OCI-LY7 (cell line): ENCODE measurements around the gene GSDME. TPM values are rescaled to one million over a fixed set of nuclear protein-coding genes. Genes with fewer than 3 reads are reported as not detected.

Experiments
- BruUV-seq: library from RNA; stranded (reverse); fragments of 400-500 nt; replicated peaks from 2 replicates; lab custom pipeline; 2021; lab: Mats Ljungman, UMichigan
- CTCF ChIA-PET: fragments of 300-600 bp; sonication (Branson Sonifier 250); formaldehyde crosslinking; loops from one replicate; lab custom pipeline; 2022; ENCODE audit warnings: antibody characterized with exemption; ENCODE audit not compliant: unreplicated experiment; lab: Charles Lee
- POLR2A ChIA-PET: fragments of 300-600 bp; sonication (Branson Sonifier 250); formaldehyde crosslinking; loops from one replicate; lab custom pipeline; 2022; ENCODE audit warnings: antibody characterized with exemption; lab: Charles Lee
- DNase-seq: peaks from one replicate; pipeline ENCODE4 v3.0.0-alpha.2; 2015; ENCODE audit warnings: low spot score
- H2AFZ ChIP-seq: fragments of 200-600 bp; sonication (generic), shearing (Covaris generic); 2 replicates; pipeline ENCODE4 v1.6.1; 2014; ENCODE audit warnings: mild to moderate bottlenecking, antibody characterized with exemption, low read length, moderate library complexity
- H3K27ac ChIP-seq: fragments of 200-600 bp; sonication (generic); 2 replicates; pipeline ENCODE4 v1.5.1; 2014; ENCODE audit warnings: mixed run types, low read depth, mild to moderate bottlenecking, moderate library complexity, low read length, inconsistent platforms; ENCODE audit not compliant: poor library complexity, severe bottlenecking
- H3K36me3 ChIP-seq: fragments of 200-600 bp; sonication (generic); 2 replicates; pipeline ENCODE4 v1.6.1; 2014; ENCODE audit warnings: mild to moderate bottlenecking, antibody characterized with exemption, low read length, moderate library complexity, mixed read lengths; ENCODE audit not compliant: insufficient read depth
- H3K4me1 ChIP-seq: fragments of 200-600 bp; sonication (generic); 2 replicates; pipeline ENCODE4 v1.5.1; 2014; ENCODE audit warnings: mild to moderate bottlenecking, low read length; ENCODE audit not compliant: insufficient read depth, poor library complexity, severe bottlenecking
- H3K4me2 ChIP-seq: fragments of 200-600 bp; sonication (generic); 2 replicates; pipeline ENCODE4 v1.6.1; 2014; ENCODE audit warnings: mild to moderate bottlenecking, low read length
- H3K4me3 ChIP-seq: fragments of 200-600 bp; sonication (generic); 2 replicates; pipeline ENCODE4 v1.5.1; 2014; ENCODE audit warnings: mild to moderate bottlenecking, low read depth, low read length; ENCODE audit not compliant: poor library complexity, severe bottlenecking
- H3K79me2 ChIP-seq: fragments of 200-600 bp; sonication (generic); 2 replicates; pipeline ENCODE4 v1.6.1; 2016; ENCODE audit warnings: low read depth, mild to moderate bottlenecking, low read length, moderate library complexity, mixed read lengths; ENCODE audit not compliant: insufficient read depth
- H3K9me2 ChIP-seq: fragments of 200-600 bp; sonication (generic); 2 replicates; pipeline ENCODE4 v1.6.1; 2016; ENCODE audit warnings: mild to moderate bottlenecking, low read length, mixed read lengths; ENCODE audit not compliant: insufficient read depth
- H3K9me3 ChIP-seq: fragments of 200-600 bp; sonication (generic); 2 replicates; pipeline ENCODE4 v1.6.1; 2014; ENCODE audit warnings: mild to moderate bottlenecking, mixed run types, low read length, mixed read lengths
- H4K20me1 ChIP-seq: fragments of 200-600 bp; sonication (generic); 2 replicates; pipeline ENCODE4 v1.6.1; 2014; ENCODE audit warnings: mild to moderate bottlenecking, antibody characterized with exemption, low read length, moderate library complexity, mixed read lengths; ENCODE audit not compliant: insufficient read depth
- CTCF ChIP-seq: fragments of 200-600 bp; sonication (generic); conservative IDR thresholded peaks from 2 replicates; pipeline ENCODE4 v1.5.1; 2014; ENCODE audit warnings: mild to moderate bottlenecking, antibody characterized with exemption, low read length, moderate library complexity, mixed read lengths
- EZH2phosphoT487 ChIP-seq: fragments of 200-600 bp; sonication (generic); IDR thresholded peaks from 2 replicates; pipeline ENCODE4 v1.6.1; 2018; ENCODE audit warnings: low read depth, borderline replicate concordance, mild to moderate bottlenecking, mixed run types, antibody characterized with exemption, low read length, moderate library complexity, mixed read lengths
- intact Hi-C: fragments of 100-400 bp; cut with micrococcal nuclease; formaldehyde crosslinking; loops from one replicate; pipeline ENCODE4 v1.10.0; 2022; ENCODE audit not compliant: unreplicated experiment
- total RNA-seq, 2 experiments: library from RNA; depleted of rRNA in 1 of 2; stranded (reverse); fragments of >200 nt in 1 of 2; shearing (Covaris generic) in 1 of 2; gene quantifications; 2 replicates each; pipeline ENCODE4 v1.2.3, GENCODE V29; 2014 to 2022

Gene GSDME
- total RNA-seq, 2 experiments from 2014 or later: 33.0 to 41.7 TPM

GRCh38 chr7:24767878-24768569 lies 10.8 kb upstream of the GSDME start:
- Histone ChIP-seq H3K27ac (no peak overlapping the region), H3K79me2 (no peaks in the 10 kb centered on the region), H3K9me3 (no peaks in the 10 kb centered on the region), H4K20me1 (no peaks in the 10 kb centered on the region), H3K9me2 (no peaks in the 10 kb centered on the region), H3K36me3 (no peaks in the 10 kb centered on the region), H3K4me3 (no peak overlapping the region), H3K4me2 (no peak overlapping the region), H3K4me1 (no peaks in the 10 kb centered on the region), H2AFZ (no peak overlapping the region)
- no peak for DNase-seq
- ChIA-PET POLR2A (no interaction called here), CTCF (no interaction called here)
- TF ChIP-seq CTCF: peak; percentile 40
- TF ChIP-seq EZH2phosphoT487: no peak
- intact Hi-C loops: no loop called here
- no TSS peak for BruUV-seq

DNA sequence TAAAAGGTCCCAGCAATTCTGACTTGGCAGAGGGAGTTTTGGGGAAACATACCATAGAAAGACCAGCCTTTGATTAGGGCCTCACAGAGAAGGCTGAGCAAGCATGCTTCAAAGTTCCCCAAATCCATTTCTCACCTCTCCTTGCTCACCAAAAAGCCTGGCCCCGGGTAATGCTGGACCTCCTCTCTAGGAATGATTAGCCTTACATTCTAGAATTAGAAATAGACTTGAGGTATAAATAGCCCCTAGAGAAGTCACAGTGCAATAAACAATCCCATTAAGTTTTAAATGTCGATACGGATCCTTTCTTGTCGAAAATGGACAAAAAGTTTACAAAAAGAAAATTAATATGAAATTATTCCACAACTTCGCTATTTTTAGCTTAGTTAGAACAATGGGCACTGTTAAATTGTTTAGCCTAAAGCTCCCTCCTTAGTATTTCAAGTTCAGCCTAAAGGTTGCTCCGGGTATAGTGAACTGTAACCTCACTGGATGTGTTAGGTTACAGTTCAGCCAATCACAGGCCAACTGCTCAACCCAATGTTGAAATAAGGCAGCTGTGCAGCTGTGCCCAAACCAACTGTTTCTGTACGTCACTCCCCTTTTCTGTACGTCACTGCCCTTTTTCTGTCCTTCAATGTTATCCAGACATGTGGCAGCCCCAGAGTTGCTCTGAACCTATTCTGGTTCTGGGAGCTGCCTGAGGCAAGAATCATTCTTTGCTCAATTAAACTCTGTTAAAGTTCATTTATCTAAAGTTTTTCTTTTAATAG lies 7.9 kb upstream of the GSDME start:
- no peak for TF ChIP-seq EZH2phosphoT487
- no peak for TF ChIP-seq CTCF
- H3K36me3 ChIP-seq: no peaks in the 10 kb centered on the region
- ChIA-PET POLR2A (interaction anchor here (0.7 kb wide), 2 partner anchors 45 to 307 kb away, joined by 3 to 4 read pairs; no protein-coding TSS in a partner anchor), CTCF (no interaction called here)
- H3K27ac ChIP-seq: no peak overlapping the region
- DNase-seq: no peak
- no peaks in the 10 kb centered on the region for H3K79me2 ChIP-seq
- BruUV-seq: no TSS peak
- no peaks in the 10 kb centered on the region for H3K9me3 ChIP-seq
- intact Hi-C loops: no loop called here
- no peaks in the 10 kb centered on the region for H3K9me2 ChIP-seq
- H3K4me3 ChIP-seq: no peak overlapping the region
- no peaks in the 10 kb centered on the region for H3K4me1 ChIP-seq
- H3K4me2 ChIP-seq: no peak overlapping the region
- H2AFZ ChIP-seq: no peak overlapping the region
- no peaks in the 10 kb centered on the region for H4K20me1 ChIP-seq

DNA sequence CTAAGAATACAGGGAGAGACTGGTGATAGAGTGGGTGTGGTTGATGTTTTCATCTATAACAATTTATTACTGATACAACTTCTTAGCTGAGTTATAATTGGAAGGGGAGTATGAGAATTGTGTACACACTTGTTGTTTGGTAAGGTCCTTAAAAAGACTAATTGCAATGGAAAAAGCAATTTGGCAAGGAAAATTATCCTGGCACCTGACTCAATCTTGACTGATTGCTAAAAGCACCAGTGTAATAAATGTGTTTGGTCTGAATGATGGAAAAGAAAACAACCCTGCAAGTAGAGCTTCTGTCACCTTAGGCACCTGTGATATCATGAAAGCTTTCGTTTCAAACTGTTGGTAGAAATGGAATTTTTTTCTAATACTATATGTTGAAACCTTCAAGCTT lies 6.7 kb upstream of the GSDME start:
- Histone ChIP-seq H3K27ac (no peak overlapping the region), H3K79me2 (no peaks in the 10 kb centered on the region), H2AFZ (no peak overlapping the region), H3K4me1 (no peaks in the 10 kb centered on the region), H4K20me1 (no peaks in the 10 kb centered on the region), H3K9me3 (no peaks in the 10 kb centered on the region), H3K4me2 (no peak overlapping the region), H3K9me2 (no peaks in the 10 kb centered on the region), H3K4me3 (no peak overlapping the region), H3K36me3 (no peaks in the 10 kb centered on the region)
- ChIA-PET POLR2A (interaction anchor here (0.6 to 1.2 kb wide), 4 partner anchors 9 to 48 kb away, joined by 3 to 6 read pairs (median 5); no protein-coding TSS in a partner anchor), CTCF (no interaction called here)
- intact Hi-C loops: no loop called here
- DNase-seq: no peak
- no TSS peak for BruUV-seq
- TF ChIP-seq EZH2phosphoT487: no peak
- no peak for TF ChIP-seq CTCF
